A673 (cell line): ENCODE results near the gene GABRA6. TPM values are rescaled to one million over a fixed set of nuclear protein-coding genes. Genes with fewer than 3 reads are reported as not detected.
"Not testable (repeated sequence)": the region's sequence is repeated elsewhere in the genome, so short reads cannot be mapped to it uniquely, and the experiment has no call there.

Experiments
- BruUV-seq: library from RNA; stranded (reverse); fragments of 400-500 nt; replicated peaks from 2 replicates; lab custom pipeline; 2021; lab: Mats Ljungman, UMichigan
- CTCF ChIA-PET: fragments of 300-600 bp; sonication (Branson Sonifier 250); formaldehyde crosslinking; loops from one replicate; lab custom pipeline; 2022; ENCODE audit warnings: antibody characterized with exemption; lab: Charles Lee
- POLR2A ChIA-PET: fragments of 300-600 bp; sonication (Branson Sonifier 250); formaldehyde crosslinking; loops from one replicate; lab custom pipeline; 2022; ENCODE audit warnings: antibody characterized with exemption; ENCODE audit not compliant: low non-redundant PET; lab: Charles Lee
- DNase-seq: peaks from one replicate; pipeline ENCODE4 v3.0.0-alpha.2; 2015; ENCODE audit warnings: low spot score
- H3K27ac ChIP-seq: fragments of 200-600 bp; sonication (generic); 2 replicates; pipeline ENCODE4 v1.5.1; 2016; ENCODE audit warnings: mixed run types, low read depth, mild to moderate bottlenecking, mixed read lengths, antibody characterized with exemption, low read length; ENCODE audit not compliant: poor library complexity, severe bottlenecking
- H3K27me3 ChIP-seq: fragments of 200-600 bp; sonication (generic); replicated peaks from 2 replicates; pipeline ENCODE4 v1.6.1; 2017; ENCODE audit warnings: mixed run types, low read depth, mild to moderate bottlenecking, mixed read lengths, antibody characterized with exemption, low read length; ENCODE audit not compliant: insufficient read depth, poor library complexity
- H3K36me3 ChIP-seq: fragments of 200-600 bp; sonication (generic); 2 replicates; pipeline ENCODE4 v1.6.1; 2016; ENCODE audit warnings: mixed run types, mild to moderate bottlenecking, mixed read lengths, antibody characterized with exemption, low read length; ENCODE audit not compliant: insufficient read depth, poor library complexity, severe bottlenecking
- H3K4me1 ChIP-seq: fragments of 200-600 bp; sonication (generic); 2 replicates; pipeline ENCODE4 v1.6.1; 2017; ENCODE audit warnings: mixed run types, mild to moderate bottlenecking, mixed read lengths, antibody characterized with exemption, low read length; ENCODE audit not compliant: insufficient read depth, poor library complexity, severe bottlenecking
- H3K4me3 ChIP-seq: fragments of 200-600 bp; sonication (generic); 2 replicates; pipeline ENCODE4 v1.5.1; 2016; ENCODE audit warnings: low read depth, mixed run types, mild to moderate bottlenecking, mixed read lengths, low read length; ENCODE audit not compliant: poor library complexity, severe bottlenecking
- H3K9me3 ChIP-seq: fragments of 200-600 bp; sonication (generic); 2 replicates; pipeline ENCODE4 v1.6.1; 2016; ENCODE audit warnings: mixed run types, low read depth, mild to moderate bottlenecking, mixed read lengths, antibody characterized with exemption, low read length; ENCODE audit not compliant: poor library complexity, severe bottlenecking
- EZH2 ChIP-seq: fragments of 200-600 bp; sonication (generic); IDR thresholded peaks from 2 replicates; pipeline ENCODE4 v1.6.1; 2017; ENCODE audit warnings: borderline replicate concordance, low read depth, mild to moderate bottlenecking, mixed read lengths, antibody characterized with exemption, low read length; ENCODE audit not compliant: poor library complexity, severe bottlenecking
- intact Hi-C: fragments of 100-400 bp; cut with micrococcal nuclease; formaldehyde crosslinking; loops from one replicate; pipeline ENCODE4 v1.10.0; 2022; ENCODE audit not compliant: unreplicated experiment
- total RNA-seq: library from RNA; stranded (reverse); gene quantifications from 2 replicates; pipeline ENCODE4 v1.2.3, GENCODE V29; 2021
- TF ChIP-seq, protein P1 (sequence below): fragments of 300-800, 200-600 bp; sonication (generic); conservative IDR thresholded peaks from 2 replicates; pipeline ENCODE4 v1.5.1; 2017; ENCODE audit warnings: low read depth, mild to moderate bottlenecking, antibody characterized with exemption, low read length, moderate library complexity, mixed read lengths

The GABRA6 gene
- total RNA-seq, 1 experiment from 2014 or later, result not detected

DNA sequence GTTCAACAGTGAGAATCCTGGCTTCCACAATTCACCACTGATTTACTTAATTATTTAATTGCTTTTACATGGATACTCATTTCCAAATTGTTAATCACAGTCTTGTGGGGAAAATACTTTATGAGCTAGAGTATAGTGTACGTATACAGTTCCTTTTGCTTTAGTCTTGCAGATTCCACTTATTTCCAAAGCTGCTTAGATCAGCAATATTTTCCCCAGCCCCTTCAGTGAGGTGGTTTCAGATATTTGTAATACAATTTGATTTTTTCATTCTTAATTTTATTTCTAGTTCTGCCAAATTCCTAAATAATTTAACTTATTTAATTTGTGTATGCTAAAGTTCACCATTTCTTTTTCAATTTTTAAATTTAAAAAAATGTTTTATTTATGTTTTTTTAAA, 40.3 kb upstream of the GABRA6 start:
- no peaks in the 10 kb centered on the region for H3K4me1 ChIP-seq
- H3K27me3 ChIP-seq, result no peaks in the 10 kb centered on the region
- ChIA-PET CTCF (no interaction called here), POLR2A (no interaction called here)
- no TSS peak for BruUV-seq
- no peak for DNase-seq
- H3K4me3 ChIP-seq, result no peak overlapping the region
- no peaks in the 10 kb centered on the region for H3K9me3 ChIP-seq
- no peaks in the 10 kb centered on the region for H3K36me3 ChIP-seq
- intact Hi-C loops, result no loop called here
- TF ChIP-seq, protein P1, sequence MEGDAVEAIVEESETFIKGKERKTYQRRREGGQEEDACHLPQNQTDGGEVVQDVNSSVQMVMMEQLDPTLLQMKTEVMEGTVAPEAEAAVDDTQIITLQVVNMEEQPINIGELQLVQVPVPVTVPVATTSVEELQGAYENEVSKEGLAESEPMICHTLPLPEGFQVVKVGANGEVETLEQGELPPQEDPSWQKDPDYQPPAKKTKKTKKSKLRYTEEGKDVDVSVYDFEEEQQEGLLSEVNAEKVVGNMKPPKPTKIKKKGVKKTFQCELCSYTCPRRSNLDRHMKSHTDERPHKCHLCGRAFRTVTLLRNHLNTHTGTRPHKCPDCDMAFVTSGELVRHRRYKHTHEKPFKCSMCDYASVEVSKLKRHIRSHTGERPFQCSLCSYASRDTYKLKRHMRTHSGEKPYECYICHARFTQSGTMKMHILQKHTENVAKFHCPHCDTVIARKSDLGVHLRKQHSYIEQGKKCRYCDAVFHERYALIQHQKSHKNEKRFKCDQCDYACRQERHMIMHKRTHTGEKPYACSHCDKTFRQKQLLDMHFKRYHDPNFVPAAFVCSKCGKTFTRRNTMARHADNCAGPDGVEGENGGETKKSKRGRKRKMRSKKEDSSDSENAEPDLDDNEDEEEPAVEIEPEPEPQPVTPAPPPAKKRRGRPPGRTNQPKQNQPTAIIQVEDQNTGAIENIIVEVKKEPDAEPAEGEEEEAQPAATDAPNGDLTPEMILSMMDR, result no peak
- TF ChIP-seq EZH2, result no peak
- no peak overlapping the region for H3K27ac ChIP-seq

DNA sequence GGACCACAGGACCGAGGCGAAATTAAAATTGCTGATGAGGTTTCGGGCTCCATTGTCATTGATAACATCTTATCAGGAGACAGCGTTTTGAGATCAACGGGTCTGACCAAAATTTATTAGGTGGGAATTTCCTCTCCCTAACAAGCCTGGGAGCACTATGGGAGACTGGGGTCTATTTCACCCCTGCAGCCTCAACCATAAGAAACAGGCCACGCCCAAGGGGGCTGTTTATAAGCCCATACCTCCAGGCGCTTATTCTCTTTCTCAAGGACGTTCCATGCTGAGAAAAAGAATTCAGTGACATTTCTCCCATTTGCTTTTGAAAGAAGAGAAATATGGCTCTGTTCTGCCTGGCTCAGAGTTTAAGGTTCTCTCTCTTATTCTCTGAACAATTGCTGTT, 33.6 kb upstream of the GABRA6 start:
- BruUV-seq, H3K36me3 ChIP-seq, POLR2A ChIA-PET, H3K27ac ChIP-seq, CTCF ChIA-PET, H3K27me3 ChIP-seq, DNase-seq, intact Hi-C loops, H3K9me3 ChIP-seq, H3K4me1 ChIP-seq, H3K4me3 ChIP-seq: not testable (repeated sequence)

DNA sequence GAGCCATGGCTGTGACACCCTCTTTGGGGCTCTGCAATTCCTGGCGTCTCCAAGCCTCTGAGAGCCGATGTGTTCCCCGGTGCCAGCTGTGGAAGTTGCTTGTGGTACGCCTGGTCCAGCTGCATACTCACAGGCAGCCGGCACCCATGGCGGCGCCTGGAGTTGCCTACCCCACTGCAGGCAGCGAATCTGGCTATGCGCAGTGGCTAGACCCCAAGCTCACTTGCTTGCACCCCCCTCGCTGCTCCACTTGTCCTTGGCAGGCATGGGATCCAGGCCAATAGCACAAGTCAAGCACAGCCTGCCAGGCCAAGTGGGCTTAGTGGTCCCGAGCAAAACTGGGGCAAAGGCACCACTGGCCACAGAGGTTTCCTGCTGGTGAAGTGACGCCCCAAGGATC, 24.7 kb upstream of the GABRA6 start:
- ChIA-PET POLR2A (no interaction called here), CTCF (no interaction called here)
- no peaks in the 10 kb centered on the region for H3K27me3 ChIP-seq
- DNase-seq, result no peak
- intact Hi-C loops, result no loop called here
- H3K9me3 ChIP-seq, result no peaks in the 10 kb centered on the region
- no peak overlapping the region for H3K27ac ChIP-seq
- no peaks in the 10 kb centered on the region for H3K36me3 ChIP-seq
- TF ChIP-seq EZH2, result no peak
- TF ChIP-seq, protein P1, result no peak
- no peak overlapping the region for H3K4me3 ChIP-seq
- no peaks in the 10 kb centered on the region for H3K4me1 ChIP-seq
- BruUV-seq, result no TSS peak

DNA sequence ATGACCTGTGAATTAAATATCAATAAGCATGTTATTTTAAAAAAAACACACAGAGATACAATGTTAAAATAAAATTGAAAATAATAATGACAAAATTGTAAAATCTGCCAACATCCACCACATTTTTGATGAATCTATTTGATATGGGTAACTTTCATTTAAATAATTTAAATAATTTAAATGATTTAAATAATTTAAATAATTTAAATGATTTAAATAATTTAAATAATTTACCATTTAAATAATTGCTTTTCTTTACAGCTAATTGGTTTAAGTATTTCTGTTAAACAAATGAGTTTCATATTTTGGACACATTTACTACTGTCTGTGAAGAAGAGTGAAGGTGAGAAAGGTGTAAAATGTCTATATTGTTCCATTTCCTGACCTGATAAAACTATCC, 22.1 kb upstream of the GABRA6 start:
- Histone ChIP-seq H3K4me1 (no peaks in the 10 kb centered on the region), H3K36me3 (no peaks in the 10 kb centered on the region), H3K27me3 (no peaks in the 10 kb centered on the region), H3K9me3 (no peaks in the 10 kb centered on the region), H3K27ac (no peak overlapping the region), H3K4me3 (no peak overlapping the region)
- DNase-seq, result no peak
- ChIA-PET POLR2A (no interaction called here), CTCF (no interaction called here)
- intact Hi-C loops, result no loop called here
- BruUV-seq, result no TSS peak
- TF ChIP-seq EZH2, result no peak
- TF ChIP-seq, protein P1, result no peak
